Dendritic cell treated with granulocyte-macrophage colony-stimulating factor and Interleukin-4, amounts not matched to agents 40 ng/mL and 50 ng/mL, for 4 days (primary cell): ENCODE results near the gene MEIOC.

Experiments used
- H3K27ac Mint-ChIP-seq: one replicate; pipeline ENCODE4 v1.8.0; 2022; ENCODE audit warnings: mild to moderate bottlenecking, mixed read lengths
- H3K27me3 Mint-ChIP-seq: one replicate; pipeline ENCODE4 v1.8.0; 2022; ENCODE audit warnings: mild to moderate bottlenecking, mixed read lengths
- H3K36me3 Mint-ChIP-seq: one replicate; pipeline ENCODE4 v1.8.0; 2022; ENCODE audit warnings: low read depth, mixed read lengths
- H3K4me1 Mint-ChIP-seq: one replicate; pipeline ENCODE4 v1.8.0; 2022; ENCODE audit warnings: low read depth, mixed read lengths
- H3K4me3 Mint-ChIP-seq: one replicate; pipeline ENCODE4 v1.8.0; 2022; ENCODE audit warnings: mild to moderate bottlenecking, moderate library complexity, mixed read lengths
- H3K9me3 Mint-ChIP-seq: one replicate; pipeline ENCODE4 v1.8.0; 2022; ENCODE audit warnings: mixed read lengths
- intact Hi-C: fragments of 100-400 bp; cut with micrococcal nuclease; formaldehyde crosslinking; loops from one replicate; pipeline ENCODE4 v1.15.0; 2022

The MEIOC gene

GRCh38 chr17:44707755-44708400 lies 51.6 kb downstream of the MEIOC start:
- no peak overlapping the region for H3K4me3 Mint-ChIP-seq
- H3K9me3 Mint-ChIP-seq, result no peaks in the 10 kb centered on the region
- H3K27ac Mint-ChIP-seq, result no peak overlapping the region
- H3K36me3 Mint-ChIP-seq, result peaks cover 5% of the 10 kb centered on the region
- H3K27me3 Mint-ChIP-seq, result peaks cover 3% of the 10 kb centered on the region
- H3K4me1 Mint-ChIP-seq, result peaks cover 5% of the 10 kb centered on the region
- intact Hi-C loops, result no loop called here

GRCh38 chr17:44708401-44709263 lies 52.4 kb downstream of the MEIOC start, which contains the start of gene DBF4B:
Gene DBF4B (plus strand): TSS chr17:44708665. CDS start chr17:44708821, 156 bp downstream.
- Mint-ChIP-seq H3K4me1 (peaks cover 5% of the 10 kb centered on the region), H3K27ac (no peak within 1 kb of the TSS), H3K36me3 (peaks cover 7% of the 10 kb centered on the region)

GRCh38 chr17:44719444-44719843 lies 63.2 kb downstream of the MEIOC start:
- no peaks in the 10 kb centered on the region for H3K9me3 Mint-ChIP-seq
- H3K4me3 Mint-ChIP-seq, result no peak overlapping the region
- intact Hi-C loops, result no loop called here
- H3K4me1 Mint-ChIP-seq, result no peaks in the 10 kb centered on the region
- no peaks in the 10 kb centered on the region for H3K27me3 Mint-ChIP-seq
- H3K27ac Mint-ChIP-seq, result no peak overlapping the region
- peaks cover 46% of the 10 kb centered on the region for H3K36me3 Mint-ChIP-seq

More at GRCh38 chr17:44708401-44709263, 52.4 kb downstream of the MEIOC start, which contains the start of gene DBF4B:
- no peaks in the 10 kb centered on the region for H3K9me3 Mint-ChIP-seq
- intact Hi-C loops, result no loop called here
- peaks cover 3% of the 10 kb centered on the region for H3K27me3 Mint-ChIP-seq
- H3K4me3 Mint-ChIP-seq, result no peak within 1 kb of the TSS

- Mint-ChIP-seq H3K36me3 (peaks cover 61% of the 10 kb centered on the region), H3K4me3 (no peak overlapping the region), H3K27me3 (no peaks in the 10 kb centered on the region)
Observed at GRCh38 chr17:44722254-44722653, 66.0 kb downstream of the MEIOC start.

More at GRCh38 chr17:44722254-44722653, 66.0 kb downstream of the MEIOC start:
- intact Hi-C loops, result no loop called here
- Mint-ChIP-seq H3K27ac (no peak overlapping the region), H3K9me3 (no peaks in the 10 kb centered on the region), H3K4me1 (no peaks in the 10 kb centered on the region)
